ENCODE data around the gene ASCC3.

ASCC3 gene

GRCh38 chr6:100568255-100568654, 312.9 kb downstream of the ASCC3 start:
- Mint-ChIP-seq H3K27me3 (ENCODE audit: low read depth) (no peaks in the 10 kb centered on the region), H3K36me3 (ENCODE audit: low read depth) (peaks cover 16% of the 10 kb centered on the region), H3K9me3 (peaks cover 7% of the 10 kb centered on the region), H3K4me1 (no peaks in the 10 kb centered on the region), H3K27ac (no peak overlapping the region), H3K4me3 (no peak overlapping the region)
- TF ChIP-seq, protein P1, sequence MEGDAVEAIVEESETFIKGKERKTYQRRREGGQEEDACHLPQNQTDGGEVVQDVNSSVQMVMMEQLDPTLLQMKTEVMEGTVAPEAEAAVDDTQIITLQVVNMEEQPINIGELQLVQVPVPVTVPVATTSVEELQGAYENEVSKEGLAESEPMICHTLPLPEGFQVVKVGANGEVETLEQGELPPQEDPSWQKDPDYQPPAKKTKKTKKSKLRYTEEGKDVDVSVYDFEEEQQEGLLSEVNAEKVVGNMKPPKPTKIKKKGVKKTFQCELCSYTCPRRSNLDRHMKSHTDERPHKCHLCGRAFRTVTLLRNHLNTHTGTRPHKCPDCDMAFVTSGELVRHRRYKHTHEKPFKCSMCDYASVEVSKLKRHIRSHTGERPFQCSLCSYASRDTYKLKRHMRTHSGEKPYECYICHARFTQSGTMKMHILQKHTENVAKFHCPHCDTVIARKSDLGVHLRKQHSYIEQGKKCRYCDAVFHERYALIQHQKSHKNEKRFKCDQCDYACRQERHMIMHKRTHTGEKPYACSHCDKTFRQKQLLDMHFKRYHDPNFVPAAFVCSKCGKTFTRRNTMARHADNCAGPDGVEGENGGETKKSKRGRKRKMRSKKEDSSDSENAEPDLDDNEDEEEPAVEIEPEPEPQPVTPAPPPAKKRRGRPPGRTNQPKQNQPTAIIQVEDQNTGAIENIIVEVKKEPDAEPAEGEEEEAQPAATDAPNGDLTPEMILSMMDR (IDR thresholded peaks at IDR 0.05; ENCODE audit: unreplicated experiment in 3 of 3): no peak

GRCh38 chr6:100566563-100566962, 314.6 kb downstream of the ASCC3 start:
- H3K36me3 Mint-ChIP-seq (ENCODE audit: low read depth): peaks cover 16% of the 10 kb centered on the region
- H3K27me3 Mint-ChIP-seq (ENCODE audit: low read depth): no peaks in the 10 kb centered on the region
- H3K27ac Mint-ChIP-seq: peak overlapping the region in 1 of 3 experiments; percentile 6
- H3K4me1 Mint-ChIP-seq: no peaks in the 10 kb centered on the region
- H3K4me3 Mint-ChIP-seq: no peak overlapping the region
- peaks cover 7% of the 10 kb centered on the region for H3K9me3 Mint-ChIP-seq
- TF ChIP-seq, protein P1 (IDR thresholded peaks at IDR 0.05; ENCODE audit: unreplicated experiment in 3 of 3): no peak

- Mint-ChIP-seq H3K27ac (peak overlapping the region in 1 of 3 experiments; percentile 50), H3K4me1 (no peaks in the 10 kb centered on the region), H3K27me3 (ENCODE audit: low read depth) (no peaks in the 10 kb centered on the region), H3K9me3 (peaks cover 4% of the 10 kb centered on the region), H3K4me3 (no peak overlapping the region), H3K36me3 (ENCODE audit: low read depth) (peaks cover 9% of the 10 kb centered on the region)
- TF ChIP-seq, protein P1 (IDR thresholded peaks at IDR 0.05; ENCODE audit: unreplicated experiment in 3 of 3): no peak
These were observed 315.6 kb downstream of the ASCC3 start for GRCh38 chr6:100565439-100566104.

DNA sequence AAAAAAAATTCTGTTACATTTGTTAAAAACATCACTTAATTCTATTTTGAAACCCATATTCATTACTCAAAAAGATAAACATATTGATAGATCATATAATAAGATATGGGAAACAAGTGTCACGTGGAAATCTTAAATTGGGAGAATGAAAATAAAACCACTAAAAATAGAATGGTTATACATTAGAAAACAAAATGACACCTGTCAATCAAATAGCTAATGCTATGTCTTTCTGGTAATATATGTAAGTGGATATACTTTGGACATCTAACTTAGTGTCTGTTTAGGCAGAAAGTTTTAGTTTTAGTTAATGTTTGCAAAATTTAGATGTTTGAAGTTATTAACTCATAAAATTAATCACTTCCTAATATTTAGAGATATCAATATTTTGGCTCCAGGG, 321.3 kb downstream of the ASCC3 start:
- Mint-ChIP-seq H3K27ac (peak overlapping the region in 2 of 3 experiments; percentile 55 to 73), H3K27me3 (ENCODE audit: low read depth) (no peaks in the 10 kb centered on the region)

DNA sequence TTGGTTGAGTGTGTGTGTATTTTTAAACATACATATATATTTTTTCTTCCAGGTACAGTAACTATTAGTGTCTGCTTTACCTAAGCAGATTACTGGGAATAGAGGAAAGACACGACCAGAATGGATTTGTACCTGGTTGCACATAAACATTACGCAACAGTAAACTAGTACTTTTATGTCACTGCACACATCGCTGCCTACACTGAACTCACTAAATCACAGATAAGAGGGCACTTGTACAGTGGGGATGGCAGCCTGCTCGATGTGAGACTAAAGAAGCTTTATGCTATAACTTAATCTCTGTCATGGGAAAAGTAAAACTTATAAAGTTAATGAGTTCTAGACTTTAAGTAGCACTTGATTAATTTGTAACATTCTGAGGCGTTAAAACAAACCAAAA, 326.9 kb downstream of the ASCC3 start:
- Mint-ChIP-seq H3K36me3 (ENCODE audit: low read depth) (peaks cover 8% of the 10 kb centered on the region), H3K4me3 (no peak overlapping the region), H3K27me3 (ENCODE audit: low read depth) (no peaks in the 10 kb centered on the region), H3K9me3 (no peaks in the 10 kb centered on the region), H3K4me1 (peaks cover 21% of the 10 kb centered on the region), H3K27ac (peak overlapping the region; percentile 78 to 95 (median 85))
- TF ChIP-seq, protein P1 (IDR thresholded peaks at IDR 0.05; ENCODE audit: unreplicated experiment in 3 of 3): no peak

More for the DNA sequence above, 321.3 kb downstream of the ASCC3 start:
- no peak overlapping the region for H3K4me3 Mint-ChIP-seq
- peaks cover 8% of the 10 kb centered on the region for H3K36me3 Mint-ChIP-seq (ENCODE audit: low read depth)
- H3K9me3 Mint-ChIP-seq: no peaks in the 10 kb centered on the region
- TF ChIP-seq, protein P1 (IDR thresholded peaks at IDR 0.05; ENCODE audit: unreplicated experiment in 3 of 3): no peak
- peaks cover 4% of the 10 kb centered on the region for H3K4me1 Mint-ChIP-seq

- Mint-ChIP-seq H3K27ac (peak overlapping the region; percentile 78 to 95 (median 85)), H3K27me3 (ENCODE audit: low read depth) (no peaks in the 10 kb centered on the region), H3K36me3 (ENCODE audit: low read depth) (peaks cover 12% of the 10 kb centered on the region), H3K4me1 (peaks cover 21% of the 10 kb centered on the region), H3K4me3 (no peak overlapping the region), H3K9me3 (no peaks in the 10 kb centered on the region)
- TF ChIP-seq, protein P1 (IDR thresholded peaks at IDR 0.05; ENCODE audit: unreplicated experiment in 3 of 3): no peak
These were observed 327.9 kb downstream of the ASCC3 start for GRCh38 chr6:100553243-100553642.
